H54 (cell line): Measurements from ENCODE around the gene TMEM45A.
A peak's percentile ranks its signal among the peaks of the same experiment; 100 is the strongest.
"Not testable (repeated sequence)": the region's sequence is repeated elsewhere in the genome, so short reads cannot be mapped to it uniquely, and the experiment has no call there.

Source experiments
- DNase-seq: peaks from one replicate; pipeline ENCODE4 v3.0.0; 2011; ENCODE audit warnings: low spot score, mixed read lengths; ENCODE audit not compliant: insufficient read length
- FAIRE-seq: peaks from 3 replicates; lab custom pipeline; 2011; peaks lifted over from hg19 to GRCh38; lab: Jason Lieb, UNC
- POLR2A ChIP-seq: IDR thresholded peaks from 2 replicates; pipeline ENCODE4 v1.6.1; 2011; ENCODE audit warnings: low read depth, mild to moderate bottlenecking, low read length

Gene TMEM45A

GRCh38 chr3:100492059-100493006 is at the start of gene TMEM45A:
TMEM45A (plus strand) TSS chr3:100492619; CDS start chr3:100555212, 62,593 bp downstream.
- DNase-seq, result peak; percentile 93
- FAIRE-seq, result no peak
- peak; percentile 64; the same call in 1 of the 2 replicates for TF ChIP-seq POLR2A

DNA sequence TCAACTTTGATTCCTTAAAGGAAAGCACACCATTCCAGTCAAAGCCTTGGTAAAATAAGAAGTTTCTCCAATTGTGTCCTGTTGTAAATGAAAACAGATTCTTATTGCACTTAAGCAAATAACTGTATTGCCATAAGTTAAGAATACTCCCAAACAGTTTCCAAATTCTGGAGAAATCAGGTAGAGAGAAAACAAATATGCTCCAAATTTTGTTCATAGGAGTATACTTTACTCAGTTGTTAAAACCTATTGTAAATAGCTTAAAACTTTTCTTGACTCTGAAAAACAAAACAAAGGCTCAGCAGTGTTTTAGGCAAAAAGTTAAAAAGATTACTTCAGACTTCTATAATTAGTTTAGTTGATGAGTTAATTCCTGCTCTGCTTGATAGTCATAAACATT is 48.7 kb upstream of the TMEM45A start:
- DNase-seq (no peak), FAIRE-seq (no peak)
- no peak for TF ChIP-seq POLR2A

DNA sequence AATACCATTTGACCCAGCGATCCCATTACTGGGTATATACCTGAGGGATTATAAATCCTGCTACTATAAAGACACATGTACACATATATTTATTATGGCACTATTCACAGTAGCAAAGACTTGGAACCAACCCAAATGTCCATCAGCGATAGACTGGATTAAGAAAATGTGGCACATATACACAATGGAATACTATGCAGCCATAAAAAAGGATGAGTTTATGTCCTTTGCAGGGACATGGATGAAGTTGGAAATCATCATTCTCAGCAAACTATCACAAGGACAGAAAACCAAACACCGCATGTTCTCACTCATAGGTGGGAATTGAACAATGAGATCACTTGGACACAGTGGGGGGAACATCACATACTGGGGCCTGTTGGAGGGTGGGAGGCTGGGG is 45.4 kb upstream of the TMEM45A start:
- not testable (repeated sequence) for DNase-seq, FAIRE-seq

- FAIRE-seq (no peak), DNase-seq (no peak)
- TF ChIP-seq POLR2A, result no peak
Measured at GRCh38 chr3:100448079-100448478, 44.3 kb upstream of the TMEM45A start.

DNA sequence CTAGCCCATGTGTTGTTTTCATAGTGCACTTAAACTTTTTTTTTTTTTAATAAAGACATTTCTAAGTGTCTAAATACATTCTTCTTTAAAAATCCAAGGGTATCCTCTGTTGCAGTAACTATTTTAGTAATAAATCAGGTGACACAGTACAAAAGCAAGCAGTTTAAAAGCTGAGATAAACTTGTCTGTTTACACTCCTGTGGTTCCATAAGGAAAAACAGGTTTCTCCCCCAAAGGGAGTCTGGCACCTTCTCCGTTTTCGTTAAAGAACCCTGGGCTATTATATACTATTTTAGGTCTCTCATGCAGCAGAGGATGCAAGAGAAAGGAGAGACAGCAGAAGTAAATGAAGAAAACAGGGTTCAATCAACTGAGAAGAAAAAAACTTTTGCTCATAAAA is 43.2 kb upstream of the TMEM45A start:
- no peak for TF ChIP-seq POLR2A
- DNase-seq (no peak), FAIRE-seq (no peak)

- DNase-seq (no peak), FAIRE-seq (no peak)
- no peak for TF ChIP-seq POLR2A
Measured at GRCh38 chr3:100454677-100455076, 37.7 kb upstream of the TMEM45A start.

DNA sequence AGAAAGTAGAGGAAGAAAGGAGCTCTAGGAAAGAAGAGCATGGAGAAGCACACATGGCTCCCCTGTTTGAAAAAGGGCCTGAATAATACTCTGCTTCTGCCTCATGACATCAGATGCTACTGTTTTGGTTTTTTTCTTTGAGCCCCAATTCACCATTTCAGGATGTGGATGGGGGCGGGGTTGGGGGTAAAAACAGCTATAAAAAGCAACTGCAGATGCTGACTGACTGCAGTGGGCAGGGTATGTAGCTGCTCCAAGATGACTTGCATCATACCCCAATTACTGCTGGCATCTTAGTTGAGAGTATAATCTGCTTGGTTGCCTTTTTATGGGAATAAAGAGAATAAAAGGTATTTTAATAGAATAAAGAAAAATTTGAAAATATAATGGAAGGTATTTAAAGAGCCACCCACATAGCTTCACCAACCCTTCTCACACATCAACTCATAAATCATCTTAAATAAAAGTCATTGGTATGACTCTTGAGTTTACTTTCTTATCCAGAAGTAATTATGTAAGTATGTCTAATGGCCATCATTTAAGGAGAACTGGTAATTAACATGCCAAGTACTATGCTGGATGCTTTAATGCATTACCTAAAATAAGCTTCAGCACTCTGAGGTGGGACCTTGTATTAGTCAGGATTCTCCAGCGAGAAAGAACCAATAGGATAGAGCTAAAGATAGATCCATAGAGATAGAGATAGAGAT is 36.4 kb upstream of the TMEM45A start:
- no peak for TF ChIP-seq POLR2A
- FAIRE-seq, result no peak
- no peak for DNase-seq

DNA sequence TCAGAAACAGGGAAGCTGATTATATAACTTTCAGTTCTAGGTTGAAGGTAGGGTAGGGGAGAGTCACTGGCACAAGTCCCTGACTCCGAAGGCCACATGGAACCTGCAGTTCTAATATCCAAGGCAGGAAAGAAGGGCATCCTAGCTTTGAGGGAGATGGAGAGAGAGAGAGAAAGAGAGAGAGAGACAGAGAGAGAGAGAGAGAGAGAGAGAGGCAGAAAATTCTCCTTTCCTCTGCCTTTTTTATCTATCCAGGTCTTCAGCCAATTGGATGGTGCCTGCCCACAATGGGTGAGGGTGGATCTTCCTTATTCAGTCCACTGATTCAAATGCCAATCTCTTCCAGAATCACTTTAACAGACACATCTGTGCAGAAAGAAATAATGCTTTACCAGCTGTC is 35.7 kb upstream of the TMEM45A start:
- FAIRE-seq, result no peak
- TF ChIP-seq POLR2A, result no peak
- DNase-seq, result no peak

DNA sequence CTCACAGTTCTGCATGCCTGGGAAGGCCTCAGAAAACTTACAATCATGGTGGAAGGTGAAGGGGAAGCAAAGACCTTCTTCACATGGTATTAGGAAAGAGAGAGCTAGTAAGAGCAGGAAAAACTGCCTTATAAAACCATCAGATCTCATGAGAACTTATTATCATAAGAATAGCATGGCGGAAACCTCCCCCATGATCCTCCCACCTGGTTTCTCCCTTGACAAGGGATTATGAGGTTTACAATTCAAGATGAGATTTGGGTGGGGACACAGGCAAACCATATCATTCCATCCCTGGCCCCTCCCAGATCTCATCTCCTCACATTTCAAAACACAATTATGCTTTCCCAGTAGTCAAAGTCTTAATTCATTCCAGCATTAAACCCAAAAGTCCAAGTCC is 34.6 kb upstream of the TMEM45A start:
- TF ChIP-seq POLR2A, result no peak
- no peak for FAIRE-seq
- no peak for DNase-seq

GRCh38 chr3:100458814-100459213 is 33.6 kb upstream of the TMEM45A start:
- no peak for DNase-seq
- TF ChIP-seq POLR2A, result no peak
- FAIRE-seq, result no peak

DNA sequence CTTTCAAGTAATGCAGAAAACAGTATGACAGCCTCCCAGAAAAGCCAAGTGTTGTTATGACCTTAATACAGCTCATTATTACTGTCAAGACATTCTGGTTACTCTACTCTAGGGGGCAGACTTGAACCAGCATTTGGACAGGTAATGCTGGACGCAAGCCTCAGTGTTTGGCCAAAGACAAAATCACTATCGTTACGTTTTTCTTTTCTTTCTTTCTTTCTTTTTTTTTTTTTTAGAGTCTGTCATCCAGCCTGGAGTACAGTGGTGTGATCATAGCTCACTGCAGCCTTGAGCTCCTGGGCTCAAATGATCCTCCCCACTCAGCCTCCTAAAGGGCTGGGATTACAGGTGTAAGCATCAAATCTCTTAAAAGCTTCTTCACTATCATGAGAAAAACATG is 29.4 kb upstream of the TMEM45A start:
- DNase-seq (peak; percentile 37), FAIRE-seq (peak; percentile 55)
- TF ChIP-seq POLR2A, result no peak

DNA sequence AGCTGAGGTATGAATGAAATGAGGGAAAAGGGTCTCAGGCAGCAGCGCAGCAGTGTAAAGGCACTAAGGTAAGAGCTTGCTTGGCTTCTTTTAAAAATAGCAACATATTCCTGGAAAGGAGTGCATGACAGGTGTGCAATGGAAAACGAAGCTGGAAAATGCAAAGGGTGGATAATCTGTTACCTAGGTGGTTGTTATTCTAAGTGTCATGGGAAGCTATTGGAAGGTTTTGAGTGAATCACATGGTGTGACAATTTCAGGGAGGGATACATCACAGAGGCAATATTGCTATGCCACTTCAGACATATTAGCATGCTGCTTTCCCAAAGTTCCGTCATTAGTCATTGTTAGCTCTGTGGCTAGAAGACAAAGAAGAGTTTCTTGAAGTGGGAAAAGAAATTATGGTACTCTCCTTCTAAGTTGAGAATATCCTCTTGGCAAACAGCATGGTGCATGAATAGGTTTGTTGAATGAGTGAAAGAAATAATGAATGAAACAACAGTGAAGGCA is 28.7 kb upstream of the TMEM45A start:
- TF ChIP-seq POLR2A, result no peak
- FAIRE-seq (no peak), DNase-seq (no peak)

DNA sequence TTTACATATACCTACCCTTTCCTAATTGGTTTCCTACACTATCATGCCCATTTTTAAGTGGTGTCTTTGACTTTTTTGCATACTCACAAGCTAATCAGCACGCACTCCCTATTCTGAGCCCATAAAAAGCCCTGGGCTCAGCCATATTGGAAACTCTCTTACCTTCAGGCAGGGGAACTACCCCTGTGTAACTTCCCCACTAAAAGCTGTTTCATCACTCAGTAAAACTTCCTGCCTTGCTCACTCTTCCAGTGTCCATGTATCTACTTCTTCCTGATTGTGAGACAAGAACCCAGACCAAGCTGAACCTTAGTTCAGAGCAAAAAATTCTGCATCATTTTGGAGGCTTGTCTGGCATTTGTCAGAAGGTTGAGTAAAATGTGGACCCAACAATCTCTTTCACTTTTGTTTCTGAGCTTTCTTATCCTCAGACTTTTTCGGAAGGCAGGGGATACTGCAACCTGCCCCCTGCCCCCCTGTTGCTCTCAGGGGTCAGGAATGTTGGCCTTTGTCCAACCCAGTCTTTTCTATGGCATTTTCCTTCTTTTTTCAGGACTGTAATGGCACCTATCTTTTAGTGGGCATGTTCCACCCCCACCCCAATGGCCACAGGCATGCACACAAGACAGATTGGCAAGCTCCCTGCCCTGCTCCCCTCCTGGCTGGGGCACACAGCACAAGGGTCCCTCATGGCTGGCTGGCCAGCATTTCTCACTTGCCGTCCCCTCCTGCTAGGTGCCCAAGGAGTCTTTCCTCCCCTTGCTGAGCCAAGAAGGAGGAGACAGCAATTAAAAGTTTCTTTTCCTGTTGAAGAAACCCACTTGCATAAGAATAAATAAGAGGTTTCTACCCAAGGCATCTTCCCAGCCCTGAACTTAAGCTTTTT is 26.3 kb upstream of the TMEM45A start:
- DNase-seq, result no peak
- no peak for FAIRE-seq

DNA sequence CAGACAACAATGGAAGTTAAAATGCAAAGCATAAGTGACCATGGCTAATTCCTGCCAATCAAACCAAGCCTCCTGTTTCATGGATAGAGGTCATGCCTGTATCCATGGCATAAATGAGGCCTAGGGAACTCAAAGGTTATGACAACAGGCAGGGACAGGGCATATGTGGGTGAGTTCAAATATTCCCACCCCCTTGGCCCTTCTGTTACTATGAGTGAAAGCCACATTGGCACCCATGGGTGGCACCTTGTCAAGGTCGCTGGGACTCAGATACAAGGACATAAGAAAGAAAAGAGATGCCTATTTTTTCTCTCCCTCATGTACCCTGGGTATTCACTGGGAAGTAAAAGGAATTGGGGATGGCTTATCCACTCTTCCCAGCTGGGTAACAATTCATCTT is 25.3 kb upstream of the TMEM45A start:
- DNase-seq (no peak), FAIRE-seq (no peak)
- no peak for TF ChIP-seq POLR2A

More for the DNA sequence above, 26.3 kb upstream of the TMEM45A start:
- no peak for TF ChIP-seq POLR2A
